Kidney (tissue), 14 donors: ENCODE results near the gene MRFAP1. TPM values are rescaled to one million over a fixed set of nuclear protein-coding genes. Genes with fewer than 3 reads are reported as not detected.

Source experiments
- DNase-seq, 5 donors: peaks; one replicate each; pipeline ENCODE4 v3.0.0-alpha.2; 2013 to 2020
- FAIRE-seq: peaks from 2 replicates; lab custom pipeline; 2012; peaks lifted over from hg19 to GRCh38; lab: Jason Lieb, UNC
- H3K27ac ChIP-seq, 2 donors: one replicate each; pipeline ENCODE4 v1.7.0; 2013; ENCODE audit warnings: low read depth in 2 of 2, low read length in 2 of 2, inconsistent platforms in 1 of 2
- H3K27me3 ChIP-seq: one replicate; pipeline ENCODE4 v1.7.1; 2013; ENCODE audit warnings: low read length, inconsistent platforms; ENCODE audit not compliant: control insufficient read depth, insufficient read depth
- H3K36me3 ChIP-seq, 3 donors: one replicate each; pipeline versions ENCODE4 v1.7.0 to v1.7.1; 2013; ENCODE audit warnings: low read length in 3 of 3, control low read depth in 1 of 3, inconsistent platforms in 1 of 3; ENCODE audit not compliant: insufficient read depth in 3 of 3, control insufficient read depth in 2 of 3
- H3K4me1 ChIP-seq, 3 donors: one replicate each; pipeline versions ENCODE4 v1.7.0 to v1.7.1; 2013; ENCODE audit warnings: low read length in 3 of 3, inconsistent platforms in 1 of 3, low read depth in 1 of 3; ENCODE audit not compliant: control insufficient read depth in 2 of 3, insufficient read depth in 2 of 3
- H3K4me3 ChIP-seq, 3 donors: one replicate each; pipeline versions ENCODE4 v1.7.0 to v1.8.1; 2013; ENCODE audit warnings: low read length in 3 of 3, control low read depth in 1 of 3, inconsistent platforms in 1 of 3
- H3K9ac ChIP-seq, 3 donors: one replicate each; pipeline versions ENCODE4 v1.7.0 to v1.7.1; 2013; ENCODE audit warnings: low read length in 3 of 3, control low read depth in 1 of 3, inconsistent platforms in 1 of 3
- H3K9me3 ChIP-seq, 3 donors: one replicate each; pipeline versions ENCODE4 v1.7.0 to v1.7.1; 2013; ENCODE audit warnings: low read length in 3 of 3, control low read depth in 1 of 3, inconsistent platforms in 1 of 3; ENCODE audit not compliant: control insufficient read depth in 2 of 3, insufficient read depth in 1 of 3
- intact Hi-C: fragments of 100-400 bp; cut with DNase I; formaldehyde crosslinking; loops from one replicate; pipeline ENCODE4 v1.11.1; 2022
- polyA plus RNA-seq: library from polyadenylated mRNA; stranded (reverse); fragments of 350-450 nt; fragmentation: Illumina TruSeq; extraction: RNeasy Lipid Tissue Mini Kit (QIAGEN cat#74804); gene quantifications from one replicate; pipeline ENCODE4 v1.2.3, GENCODE V29; 2014; ENCODE audit warnings: low read depth, low replicate concordance; ENCODE audit not compliant: insufficient read depth
- total RNA-seq: library from RNA; stranded (reverse); fragmentation: NEBNext Ultra II Directional; extraction: Animal tissue kit (Norgen Biotek cat#: 25700); gene quantifications from one replicate; pipeline ENCODE4 v1.2.1, GENCODE V29; 2021
- TF ChIP-seq, protein P1 (sequence below): IDR thresholded peaks from 3 replicates; pipeline ENCODE4 v1.5.1; 2012; ENCODE audit warnings: mild to moderate bottlenecking, moderate library complexity, borderline replicate concordance; ENCODE audit not compliant: insufficient read depth; ENCODE audit errors: extremely low read depth
- donor health status: control.
- donor health status: control.
- donor health status: control.
- donor health status: control.
- donor health status: control.
- donor health status: DM: yes; HTN: yes; CAD: no.
- donor health status: Normal renal cell carcinoma (clear cell type).

MRFAP1 gene
- total and polyA plus RNA-seq, 2 donors from 2014 or later, result 264 to 406 TPM

DNA sequence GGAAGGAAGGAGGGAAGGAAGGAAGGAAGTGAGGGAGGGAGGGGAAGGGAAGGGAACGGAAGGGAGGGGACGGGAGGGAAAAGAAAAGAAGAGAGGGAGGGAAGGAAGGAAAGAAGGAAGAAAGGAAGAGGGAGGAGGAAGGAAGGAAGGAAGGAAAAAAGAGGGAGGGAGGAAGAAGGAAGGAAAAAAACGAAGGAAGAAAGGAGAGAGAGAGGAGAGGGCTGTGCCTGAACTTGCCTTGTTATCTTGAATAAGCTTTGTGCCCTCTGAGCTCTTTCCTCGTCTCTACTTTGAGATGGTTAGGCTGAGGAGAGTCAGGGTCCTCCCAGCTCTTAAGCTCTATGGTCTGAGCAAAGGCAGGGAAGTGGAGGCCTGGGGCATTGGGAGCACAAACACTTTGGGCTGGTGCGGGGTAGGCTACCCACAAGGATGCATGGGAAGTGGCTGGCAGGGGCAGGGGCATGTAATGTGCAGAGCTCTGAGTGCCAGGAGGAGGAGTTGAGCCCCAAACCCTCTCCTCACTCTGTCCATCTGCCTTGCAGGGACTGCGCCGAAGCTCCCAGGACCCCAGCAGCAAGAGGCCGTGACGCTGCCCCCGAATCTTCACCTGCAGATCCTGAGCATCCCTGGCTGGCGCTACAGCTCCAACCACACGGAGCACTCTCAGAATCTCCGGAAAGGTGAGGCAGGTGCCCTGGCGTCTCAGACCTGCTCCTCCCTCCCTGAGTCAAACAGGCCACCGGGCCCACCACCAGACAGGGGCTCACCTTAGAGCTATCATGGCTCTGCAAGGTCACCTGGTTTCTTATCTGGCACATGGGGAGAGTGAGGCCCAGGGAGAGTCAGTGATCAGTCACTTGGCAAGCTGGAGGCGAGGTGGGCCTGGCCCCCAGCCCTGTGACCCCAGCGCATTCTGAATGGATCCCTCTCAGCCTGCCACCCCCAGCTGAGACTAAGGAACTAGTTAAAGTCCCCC lies 26.5 kb upstream of the MRFAP1 start:
- FAIRE-seq (no peak), DNase-seq (peak in 1 of 5 donors; percentile 68)
- no peaks in the 10 kb centered on the region for H3K27me3 ChIP-seq
- no peaks in the 10 kb centered on the region for H3K9me3 ChIP-seq
- intact Hi-C loops, result no loop called here
- H3K9ac ChIP-seq, result no peak overlapping the region
- H3K36me3 ChIP-seq, result peaks cover 0 to 19% (median 13%) of the 10 kb centered on the region in 3 donors
- TF ChIP-seq, protein P1, sequence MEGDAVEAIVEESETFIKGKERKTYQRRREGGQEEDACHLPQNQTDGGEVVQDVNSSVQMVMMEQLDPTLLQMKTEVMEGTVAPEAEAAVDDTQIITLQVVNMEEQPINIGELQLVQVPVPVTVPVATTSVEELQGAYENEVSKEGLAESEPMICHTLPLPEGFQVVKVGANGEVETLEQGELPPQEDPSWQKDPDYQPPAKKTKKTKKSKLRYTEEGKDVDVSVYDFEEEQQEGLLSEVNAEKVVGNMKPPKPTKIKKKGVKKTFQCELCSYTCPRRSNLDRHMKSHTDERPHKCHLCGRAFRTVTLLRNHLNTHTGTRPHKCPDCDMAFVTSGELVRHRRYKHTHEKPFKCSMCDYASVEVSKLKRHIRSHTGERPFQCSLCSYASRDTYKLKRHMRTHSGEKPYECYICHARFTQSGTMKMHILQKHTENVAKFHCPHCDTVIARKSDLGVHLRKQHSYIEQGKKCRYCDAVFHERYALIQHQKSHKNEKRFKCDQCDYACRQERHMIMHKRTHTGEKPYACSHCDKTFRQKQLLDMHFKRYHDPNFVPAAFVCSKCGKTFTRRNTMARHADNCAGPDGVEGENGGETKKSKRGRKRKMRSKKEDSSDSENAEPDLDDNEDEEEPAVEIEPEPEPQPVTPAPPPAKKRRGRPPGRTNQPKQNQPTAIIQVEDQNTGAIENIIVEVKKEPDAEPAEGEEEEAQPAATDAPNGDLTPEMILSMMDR, result no peak
- H3K27ac ChIP-seq, result no peak overlapping the region
- no peak overlapping the region for H3K4me3 ChIP-seq
- H3K4me1 ChIP-seq, result no peaks in the 10 kb centered on the region

DNA sequence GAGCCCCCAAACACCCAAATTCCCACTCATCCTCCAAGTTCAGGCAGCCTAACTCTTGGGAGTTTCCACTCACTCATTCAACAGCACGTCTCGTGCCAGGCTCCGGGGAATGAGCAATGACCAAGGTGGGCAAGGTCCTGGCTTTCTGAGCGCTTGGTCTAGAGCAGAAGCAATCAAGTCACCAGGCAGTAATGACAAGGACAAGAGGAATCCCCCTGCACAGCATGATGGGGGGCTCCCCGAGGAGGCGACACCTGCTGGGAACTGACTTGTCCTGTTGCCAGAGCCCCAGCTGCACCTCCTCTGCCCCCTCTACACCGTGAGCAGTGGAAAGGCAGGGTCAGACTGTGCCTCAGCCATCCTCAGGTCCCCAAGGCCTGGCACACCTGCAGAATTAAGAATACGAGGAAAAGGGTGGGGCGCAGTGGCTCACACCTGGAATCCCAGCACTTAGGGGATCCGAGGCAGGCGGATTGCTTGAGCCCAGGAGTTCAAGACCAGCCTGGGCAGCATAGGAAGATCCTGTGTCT lies 25.7 kb upstream of the MRFAP1 start:
- Histone ChIP-seq H3K27me3 (no peaks in the 10 kb centered on the region), H3K4me3 (no peak overlapping the region), H3K9ac (no peak overlapping the region), H3K27ac (no peak overlapping the region), H3K4me1 (no peaks in the 10 kb centered on the region), H3K36me3 (peaks cover 0 to 19% (median 13%) of the 10 kb centered on the region in 3 donors), H3K9me3 (no peaks in the 10 kb centered on the region)
- intact Hi-C loops, result no loop called here
- FAIRE-seq (no peak), DNase-seq (peak in 1 of 5 donors; percentile 52)
- TF ChIP-seq, protein P1, result no peak

DNA sequence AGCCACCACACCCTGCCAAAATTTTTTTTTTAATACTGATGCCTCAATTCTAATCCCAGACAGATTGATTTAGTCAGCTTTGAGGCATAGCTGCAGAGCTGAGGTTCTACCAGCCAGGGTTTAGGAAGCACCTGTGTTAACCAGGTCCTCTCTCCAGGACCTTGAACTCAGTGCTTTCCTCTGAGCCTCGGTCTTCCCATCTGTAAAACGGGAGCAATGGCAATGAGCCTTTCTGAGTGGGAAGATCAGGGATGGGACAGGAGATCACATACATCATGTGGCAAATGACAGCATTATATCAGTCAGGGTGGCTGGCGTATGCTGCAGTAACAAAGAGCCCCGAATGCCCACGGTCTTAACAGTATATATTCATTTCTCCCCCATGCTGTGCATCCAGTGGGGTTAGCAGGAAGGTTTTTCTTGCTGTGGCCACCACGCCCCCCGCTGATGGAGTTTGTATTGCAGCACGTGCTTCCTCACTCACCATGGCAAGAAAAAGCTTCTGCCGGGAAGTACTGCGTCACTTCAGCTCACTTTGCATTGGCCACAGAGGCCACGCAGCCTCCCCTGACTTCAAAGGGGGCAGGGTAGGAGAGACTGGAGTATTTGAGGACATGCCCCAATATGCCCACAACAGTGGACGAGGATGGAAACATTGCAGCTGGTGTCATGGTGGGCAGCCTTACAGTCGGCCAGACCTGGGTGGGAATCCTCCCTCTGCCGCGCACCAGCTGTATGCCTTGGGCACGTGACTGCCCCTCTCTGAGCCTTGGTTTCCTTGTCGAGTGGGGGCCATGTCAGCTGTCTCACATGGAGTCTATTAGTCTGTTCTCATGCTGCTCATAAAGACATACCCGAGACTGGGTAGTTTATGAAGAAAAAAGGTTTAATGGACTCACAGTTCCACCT lies 24.1 kb upstream of the MRFAP1 start:
- peaks cover 0 to 19% (median 13%) of the 10 kb centered on the region in 3 donors for H3K36me3 ChIP-seq
- FAIRE-seq, result no peak
- H3K27ac ChIP-seq, result no peak overlapping the region
- H3K4me3 ChIP-seq, result no peak overlapping the region
- intact Hi-C loops, result no loop called here
- H3K9me3 ChIP-seq, result no peaks in the 10 kb centered on the region
- H3K4me1 ChIP-seq, result no peaks in the 10 kb centered on the region
- no peak overlapping the region for H3K9ac ChIP-seq
- H3K27me3 ChIP-seq, result no peaks in the 10 kb centered on the region
- peak in 1 of 5 donors; percentile 39 for DNase-seq
- TF ChIP-seq, protein P1, result no peak
